ENCODE measurements around the gene EIF3CL. TPM values are rescaled to one million over a fixed set of nuclear protein-coding genes. Genes with fewer than 3 reads are reported as not detected.
"Not testable (repeated sequence)": the region's sequence is repeated elsewhere in the genome, so short reads cannot be mapped to it uniquely, and the experiment has no call there.

EIF3CL gene
- polyA plus RNA-seq (2013, experiment 1 of 2): 161 TPM
- 155 TPM for polyA plus RNA-seq (2013, experiment 2 of 2)

GRCh38 chr16:28403220-28404072 is at the start of gene EIF3CL:
TSS of gene EIF3CL (minus strand) at chr16:28403841. CDS start at chr16:28403618, 223 bp downstream.
- not testable (repeated sequence) for H2BK15ac ChIP-seq (replicated peaks; ENCODE audit: low read depth); DNase-seq; H3K9ac ChIP-seq (ENCODE audit: low read length); H3K4me3 ChIP-seq (ENCODE audit: low read length); H3K23ac ChIP-seq (ENCODE audit: low read length); H3K4ac ChIP-seq (ENCODE audit: low read depth, low read length); H2BK5ac ChIP-seq (ENCODE audit: low read length); H3K18ac ChIP-seq (ENCODE audit: low read length); H3K27me3 ChIP-seq (ENCODE audit: insufficient read depth, low read length, poor library complexity); H2BK120ac ChIP-seq (ENCODE audit: low read depth, low read length); H4K8ac ChIP-seq (ENCODE audit: low read depth, low read length); H3K36me3 ChIP-seq (ENCODE audit: control insufficient read depth, insufficient read depth, low read length); H3K4me2 ChIP-seq (ENCODE audit: low read length); H4K5ac ChIP-seq (ENCODE audit: low read length); H3K27ac ChIP-seq (ENCODE audit: low read depth, low read length); H3K4me1 ChIP-seq (ENCODE audit: control insufficient read depth, low read depth, low read length); H2AK5ac ChIP-seq (ENCODE audit: low read length); H3K79me2 ChIP-seq (ENCODE audit: control insufficient read depth, insufficient read depth, low read length); H3K79me1 ChIP-seq (ENCODE audit: low read length); H3K56ac ChIP-seq (ENCODE audit: low read length)
- no CpG with 5 or more reads among the region's 66 CpGs for WGBS (ENCODE audit: extremely low coverage, insufficient coverage, low lambda C conversion rate)

- H2BK15ac ChIP-seq (replicated peaks; ENCODE audit: low read depth); H2BK120ac ChIP-seq (ENCODE audit: low read depth, low read length): not testable (repeated sequence)
- WGBS (ENCODE audit: extremely low coverage, insufficient coverage, low lambda C conversion rate): no CpG with 5 or more reads among the region's 6 CpGs
Observed at GRCh38 chr16:28447081-28447480, 43.4 kb upstream of the EIF3CL start.

GRCh38 chr16:28446388-28446787 is 42.7 kb upstream of the EIF3CL start:
- H3K9ac ChIP-seq (ENCODE audit: low read length); H2BK5ac ChIP-seq (ENCODE audit: low read length); H3K18ac ChIP-seq (ENCODE audit: low read length); H3K4ac ChIP-seq (ENCODE audit: low read depth, low read length); H3K27ac ChIP-seq (ENCODE audit: low read depth, low read length); H3K4me2 ChIP-seq (ENCODE audit: low read length); H3K23ac ChIP-seq (ENCODE audit: low read length); H3K36me3 ChIP-seq (ENCODE audit: control insufficient read depth, insufficient read depth, low read length); DNase-seq; H2AK5ac ChIP-seq (ENCODE audit: low read length); H4K5ac ChIP-seq (ENCODE audit: low read length); H3K56ac ChIP-seq (ENCODE audit: low read length); H2BK120ac ChIP-seq (ENCODE audit: low read depth, low read length); H3K79me1 ChIP-seq (ENCODE audit: low read length); H3K4me1 ChIP-seq (ENCODE audit: control insufficient read depth, low read depth, low read length); H4K8ac ChIP-seq (ENCODE audit: low read depth, low read length); H3K79me2 ChIP-seq (ENCODE audit: control insufficient read depth, insufficient read depth, low read length); H3K4me3 ChIP-seq (ENCODE audit: low read length); H2BK15ac ChIP-seq (replicated peaks; ENCODE audit: low read depth); H3K27me3 ChIP-seq (ENCODE audit: insufficient read depth, low read length, poor library complexity): not testable (repeated sequence)
- no CpG with 5 or more reads among the region's 4 CpGs for WGBS (ENCODE audit: extremely low coverage, insufficient coverage, low lambda C conversion rate)

More at GRCh38 chr16:28447081-28447480, 43.4 kb upstream of the EIF3CL start:
- not testable (repeated sequence) for H3K79me2 ChIP-seq (ENCODE audit: control insufficient read depth, insufficient read depth, low read length); DNase-seq; H3K79me1 ChIP-seq (ENCODE audit: low read length); H3K4me3 ChIP-seq (ENCODE audit: low read length); H3K36me3 ChIP-seq (ENCODE audit: control insufficient read depth, insufficient read depth, low read length); H3K4ac ChIP-seq (ENCODE audit: low read depth, low read length); H3K9ac ChIP-seq (ENCODE audit: low read length); H3K4me2 ChIP-seq (ENCODE audit: low read length); H4K8ac ChIP-seq (ENCODE audit: low read depth, low read length); H3K23ac ChIP-seq (ENCODE audit: low read length); H3K27me3 ChIP-seq (ENCODE audit: insufficient read depth, low read length, poor library complexity); H4K5ac ChIP-seq (ENCODE audit: low read length); H3K18ac ChIP-seq (ENCODE audit: low read length); H3K56ac ChIP-seq (ENCODE audit: low read length); H3K27ac ChIP-seq (ENCODE audit: low read depth, low read length); H3K4me1 ChIP-seq (ENCODE audit: control insufficient read depth, low read depth, low read length); H2AK5ac ChIP-seq (ENCODE audit: low read length); H2BK5ac ChIP-seq (ENCODE audit: low read length)

GRCh38 chr16:28443943-28444342 is 40.3 kb upstream of the EIF3CL start:
- not testable (repeated sequence) for H3K4me1 ChIP-seq (ENCODE audit: control insufficient read depth, low read depth, low read length); H3K4ac ChIP-seq (ENCODE audit: low read depth, low read length); H3K4me3 ChIP-seq (ENCODE audit: low read length); H2BK120ac ChIP-seq (ENCODE audit: low read depth, low read length); H3K4me2 ChIP-seq (ENCODE audit: low read length); H4K5ac ChIP-seq (ENCODE audit: low read length); H2AK5ac ChIP-seq (ENCODE audit: low read length); H2BK5ac ChIP-seq (ENCODE audit: low read length); DNase-seq; H2BK15ac ChIP-seq (replicated peaks; ENCODE audit: low read depth); H3K36me3 ChIP-seq (ENCODE audit: control insufficient read depth, insufficient read depth, low read length); H3K23ac ChIP-seq (ENCODE audit: low read length); H3K27ac ChIP-seq (ENCODE audit: low read depth, low read length); H3K9ac ChIP-seq (ENCODE audit: low read length); H3K18ac ChIP-seq (ENCODE audit: low read length); H3K27me3 ChIP-seq (ENCODE audit: insufficient read depth, low read length, poor library complexity); H3K56ac ChIP-seq (ENCODE audit: low read length); H4K8ac ChIP-seq (ENCODE audit: low read depth, low read length); H3K79me2 ChIP-seq (ENCODE audit: control insufficient read depth, insufficient read depth, low read length); H3K79me1 ChIP-seq (ENCODE audit: low read length)
- no CpG with 5 or more reads among the region's 6 CpGs for WGBS (ENCODE audit: extremely low coverage, insufficient coverage, low lambda C conversion rate)

- H3K4me3 ChIP-seq (ENCODE audit: low read length); H2BK5ac ChIP-seq (ENCODE audit: low read length); H3K56ac ChIP-seq (ENCODE audit: low read length); H3K27ac ChIP-seq (ENCODE audit: low read depth, low read length); H3K18ac ChIP-seq (ENCODE audit: low read length); H2BK120ac ChIP-seq (ENCODE audit: low read depth, low read length); H3K9ac ChIP-seq (ENCODE audit: low read length); DNase-seq; H2AK5ac ChIP-seq (ENCODE audit: low read length); H3K27me3 ChIP-seq (ENCODE audit: insufficient read depth, low read length, poor library complexity); H3K36me3 ChIP-seq (ENCODE audit: control insufficient read depth, insufficient read depth, low read length); H3K79me2 ChIP-seq (ENCODE audit: control insufficient read depth, insufficient read depth, low read length); H3K4me1 ChIP-seq (ENCODE audit: control insufficient read depth, low read depth, low read length); H3K4ac ChIP-seq (ENCODE audit: low read depth, low read length); H3K23ac ChIP-seq (ENCODE audit: low read length); H3K79me1 ChIP-seq (ENCODE audit: low read length); H3K4me2 ChIP-seq (ENCODE audit: low read length); H4K5ac ChIP-seq (ENCODE audit: low read length); H4K8ac ChIP-seq (ENCODE audit: low read depth, low read length); H2BK15ac ChIP-seq (replicated peaks; ENCODE audit: low read depth): not testable (repeated sequence)
- WGBS (ENCODE audit: extremely low coverage, insufficient coverage, low lambda C conversion rate): no CpG with 5 or more reads among the region's 6 CpGs
Observed at GRCh38 chr16:28438899-28439298, 35.3 kb upstream of the EIF3CL start.
